Measurements from ENCODE around the gene GRHL1. TPM values are rescaled to one million over a fixed set of nuclear protein-coding genes. Genes with fewer than 3 reads are reported as not detected.

The GRHL1 gene
- total and polyA plus RNA-seq, 2 of the 8 experiments (the other 6 are each of a cell fraction or from before 2014, with no cell fraction given), result 1.3 to 3.6 TPM

GRCh38 chr2:9982891-9983290 is 31.4 kb downstream of the GRHL1 start (continued):
- TF ChIP-seq SIN3A (conservative IDR thresholded peaks at IDR 0.05 in 1 of 2, IDR thresholded peaks at IDR 0.05 in 1 of 2; ENCODE audit: low read depth in 1 of 2, low read length in 2 of 2), result no peak
- no peak for TF ChIP-seq SAP30 (IDR thresholded peaks at IDR 0.05; ENCODE audit: insufficient read depth, insufficient replicate concordance, low read length)
- no peak for TF ChIP-seq E2F6 (IDR thresholded peaks at IDR 0.05)
- TF ChIP-seq CTBP2 (IDR thresholded peaks at IDR 0.05; ENCODE audit: borderline replicate concordance, insufficient read depth, insufficient read length, low read length), result no peak
- TF ChIP-seq CHD1 (IDR thresholded peaks at IDR 0.05; ENCODE audit: low read depth, low read length), result no peak

Data from H1 (cell line).